Panc1 (cell line): ENCODE results near the gene FABP7. TPM values are rescaled to one million over a fixed set of nuclear protein-coding genes. Genes with fewer than 3 reads are reported as not detected.

Experiments used
- ATAC-seq: fragments of 200-7000 bp; cut with Tn5 transposase; 2 replicates; pipeline ENCODE4 v1.9.1; 2020; ENCODE audit warnings: mild to moderate bottlenecking, moderate library complexity
- BruUV-seq: library from RNA; stranded (reverse); fragments of 400-500 nt; replicated peaks from 2 replicates; lab custom pipeline; 2021; lab: Mats Ljungman, UMichigan
- CTCF ChIA-PET: fragments of 300-600 bp; sonication (Branson Sonifier 250); formaldehyde crosslinking; loops from one replicate; lab custom pipeline; 2022; ENCODE audit warnings: antibody characterized with exemption; lab: Charles Lee
- POLR2A ChIA-PET: fragments of 300-600 bp; sonication (Branson Sonifier 250); formaldehyde crosslinking; loops from one replicate; lab custom pipeline; 2022; ENCODE audit warnings: antibody characterized with exemption; lab: Charles Lee
- DNase-seq: peaks from one replicate; pipeline ENCODE4 v3.0.0-alpha.2; 2010; ENCODE audit warnings: low read depth, low spot score
- H3K27ac ChIP-seq: 2 replicates; pipeline ENCODE4 v1.5.1; 2011; ENCODE audit warnings: mild to moderate bottlenecking, low read length, inconsistent platforms
- H3K27me3 ChIP-seq: fragments of 200-500 bp; sonication (Bioruptor generic); 2 replicates; pipeline ENCODE4 v1.6.0; 2014; ENCODE audit warnings: low read length, inconsistent platforms; ENCODE audit not compliant: control insufficient read depth, insufficient read depth
- H3K36me3 ChIP-seq: fragments of 200-500 bp; sonication (Bioruptor generic); 2 replicates; pipeline ENCODE4 v1.5.1; 2014; ENCODE audit warnings: inconsistent platforms, mild to moderate bottlenecking, low read length, moderate library complexity; ENCODE audit not compliant: control insufficient read depth, insufficient read depth
- H3K4me1 ChIP-seq: 2 replicates; pipeline ENCODE4 v1.5.1; 2011; ENCODE audit warnings: inconsistent platforms, mild to moderate bottlenecking, low read length, moderate library complexity; ENCODE audit not compliant: control insufficient read depth, insufficient read depth
- H3K4me3 ChIP-seq, 2 experiments: 2 replicates each; pipeline ENCODE4 v1.5.1; 2011 to 2012; ENCODE audit warnings: low read depth in 2 of 2, low read length in 2 of 2, mild to moderate bottlenecking in 2 of 2, inconsistent platforms in 1 of 2, moderate library complexity in 1 of 2
- H3K9me3 ChIP-seq: fragments of 200-500 bp; sonication (Bioruptor generic); 2 replicates; pipeline ENCODE4 v1.5.1; 2014; ENCODE audit warnings: low read depth, mild to moderate bottlenecking, inconsistent platforms, low read length, moderate library complexity; ENCODE audit not compliant: control insufficient read depth, insufficient read depth
- POLR2AphosphoS5 ChIP-seq: IDR thresholded peaks from 2 replicates; pipeline ENCODE4 v1.6.1; 2012; ENCODE audit warnings: mild to moderate bottlenecking, low read depth, low read length, moderate library complexity
- SIN3A ChIP-seq: IDR thresholded peaks from 2 replicates; pipeline ENCODE4 v1.6.1; 2012; ENCODE audit warnings: low read depth, mild to moderate bottlenecking, low read length, moderate library complexity, borderline replicate concordance; ENCODE audit not compliant: insufficient read depth
- TCF7L2 ChIP-seq: IDR thresholded peaks from 2 replicates; pipeline ENCODE4 v1.6.1; 2011; ENCODE audit warnings: mild to moderate bottlenecking, low read depth, low read length, inconsistent platforms
- in situ Hi-C: cut with HindIII; loops from 2 replicates; pipeline ENCODE4 v1.10.0; 2016; ENCODE audit warnings: low sequenced_read_pairs, low pct_unique_long_range_greater_than_20kb
- intact Hi-C: fragments of 100-400 bp; cut with micrococcal nuclease; formaldehyde crosslinking; loops from one replicate; pipeline ENCODE4 v1.10.0; 2022; ENCODE audit not compliant: unreplicated experiment
- total RNA-seq: library from RNA; stranded (reverse); gene quantifications from one replicate; pipeline ENCODE4 v1.2.1, GENCODE V29; 2021; ENCODE audit not compliant: unreplicated experiment
- TF ChIP-seq, protein P1 (sequence below): fragments of 450-650 bp; IDR thresholded peaks from 2 replicates; pipeline ENCODE4 v1.5.1; 2017; ENCODE audit warnings: mild to moderate bottlenecking
- TF ChIP-seq, protein P2 (sequence below), 2 experiments: IDR thresholded peaks; 2 replicates each; pipeline ENCODE4 v1.6.1; 2011 to 2012; ENCODE audit warnings: low read depth in 2 of 2, control low read depth in 1 of 2, low read length in 1 of 2, mild to moderate bottlenecking in 1 of 2, moderate library complexity in 1 of 2; ENCODE audit not compliant: insufficient read depth in 1 of 2

Gene FABP7
- total RNA-seq, 1 experiment from 2014 or later, result not detected

- ATAC-seq, result no peak
Measured at GRCh38 chr6:122799140-122799745, 19.7 kb downstream of the FABP7 start.

DNA sequence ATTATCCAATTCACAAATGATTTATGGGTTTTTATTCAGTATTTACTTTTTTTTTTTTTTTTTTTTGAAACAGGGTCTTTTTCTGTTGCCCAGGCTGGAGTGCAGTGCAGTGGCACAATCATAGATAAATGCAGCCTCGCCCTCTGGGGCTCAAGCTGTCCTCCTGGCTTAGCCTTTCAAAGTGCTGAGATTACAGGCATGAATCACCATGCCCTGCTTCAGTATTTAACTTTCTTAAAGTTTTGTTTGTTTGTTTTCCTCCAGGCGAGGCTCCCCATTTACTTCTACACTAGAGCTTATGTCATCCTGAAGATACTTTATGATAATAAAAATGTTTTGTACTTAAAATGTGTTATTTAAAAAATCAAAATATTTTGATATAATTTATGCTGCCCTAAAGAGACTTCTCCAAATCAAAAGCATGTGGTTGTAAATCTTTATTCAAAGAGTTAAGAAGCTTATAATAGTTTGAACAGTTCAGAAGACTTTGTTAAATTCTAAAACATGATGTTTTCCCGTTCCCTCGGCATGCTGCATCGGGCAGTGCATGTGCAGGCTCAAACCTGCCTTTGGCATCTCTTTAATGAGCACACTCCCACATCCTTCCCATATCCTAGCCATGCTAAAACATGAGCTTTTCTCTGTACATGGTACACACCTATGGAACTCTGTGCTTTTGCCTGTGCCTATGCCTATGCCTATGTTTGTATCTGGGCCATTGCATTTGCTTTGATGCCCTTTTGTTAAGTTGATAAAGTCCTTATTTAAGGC, 20.6 kb downstream of the FABP7 start:
- H3K36me3 ChIP-seq, result no peaks in the 10 kb centered on the region
- in situ Hi-C loops (no loop called here), intact Hi-C loops (no loop called here)
- ATAC-seq (peak; percentile 35; the same call in 1 of the 2 replicates), DNase-seq (no peak)
- no peak overlapping the region for H3K4me3 ChIP-seq
- TF ChIP-seq TCF7L2, result no peak
- TF ChIP-seq POLR2AphosphoS5, result no peak
- TF ChIP-seq, protein P1, sequence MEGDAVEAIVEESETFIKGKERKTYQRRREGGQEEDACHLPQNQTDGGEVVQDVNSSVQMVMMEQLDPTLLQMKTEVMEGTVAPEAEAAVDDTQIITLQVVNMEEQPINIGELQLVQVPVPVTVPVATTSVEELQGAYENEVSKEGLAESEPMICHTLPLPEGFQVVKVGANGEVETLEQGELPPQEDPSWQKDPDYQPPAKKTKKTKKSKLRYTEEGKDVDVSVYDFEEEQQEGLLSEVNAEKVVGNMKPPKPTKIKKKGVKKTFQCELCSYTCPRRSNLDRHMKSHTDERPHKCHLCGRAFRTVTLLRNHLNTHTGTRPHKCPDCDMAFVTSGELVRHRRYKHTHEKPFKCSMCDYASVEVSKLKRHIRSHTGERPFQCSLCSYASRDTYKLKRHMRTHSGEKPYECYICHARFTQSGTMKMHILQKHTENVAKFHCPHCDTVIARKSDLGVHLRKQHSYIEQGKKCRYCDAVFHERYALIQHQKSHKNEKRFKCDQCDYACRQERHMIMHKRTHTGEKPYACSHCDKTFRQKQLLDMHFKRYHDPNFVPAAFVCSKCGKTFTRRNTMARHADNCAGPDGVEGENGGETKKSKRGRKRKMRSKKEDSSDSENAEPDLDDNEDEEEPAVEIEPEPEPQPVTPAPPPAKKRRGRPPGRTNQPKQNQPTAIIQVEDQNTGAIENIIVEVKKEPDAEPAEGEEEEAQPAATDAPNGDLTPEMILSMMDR, result no peak
- TF ChIP-seq, protein P2, sequence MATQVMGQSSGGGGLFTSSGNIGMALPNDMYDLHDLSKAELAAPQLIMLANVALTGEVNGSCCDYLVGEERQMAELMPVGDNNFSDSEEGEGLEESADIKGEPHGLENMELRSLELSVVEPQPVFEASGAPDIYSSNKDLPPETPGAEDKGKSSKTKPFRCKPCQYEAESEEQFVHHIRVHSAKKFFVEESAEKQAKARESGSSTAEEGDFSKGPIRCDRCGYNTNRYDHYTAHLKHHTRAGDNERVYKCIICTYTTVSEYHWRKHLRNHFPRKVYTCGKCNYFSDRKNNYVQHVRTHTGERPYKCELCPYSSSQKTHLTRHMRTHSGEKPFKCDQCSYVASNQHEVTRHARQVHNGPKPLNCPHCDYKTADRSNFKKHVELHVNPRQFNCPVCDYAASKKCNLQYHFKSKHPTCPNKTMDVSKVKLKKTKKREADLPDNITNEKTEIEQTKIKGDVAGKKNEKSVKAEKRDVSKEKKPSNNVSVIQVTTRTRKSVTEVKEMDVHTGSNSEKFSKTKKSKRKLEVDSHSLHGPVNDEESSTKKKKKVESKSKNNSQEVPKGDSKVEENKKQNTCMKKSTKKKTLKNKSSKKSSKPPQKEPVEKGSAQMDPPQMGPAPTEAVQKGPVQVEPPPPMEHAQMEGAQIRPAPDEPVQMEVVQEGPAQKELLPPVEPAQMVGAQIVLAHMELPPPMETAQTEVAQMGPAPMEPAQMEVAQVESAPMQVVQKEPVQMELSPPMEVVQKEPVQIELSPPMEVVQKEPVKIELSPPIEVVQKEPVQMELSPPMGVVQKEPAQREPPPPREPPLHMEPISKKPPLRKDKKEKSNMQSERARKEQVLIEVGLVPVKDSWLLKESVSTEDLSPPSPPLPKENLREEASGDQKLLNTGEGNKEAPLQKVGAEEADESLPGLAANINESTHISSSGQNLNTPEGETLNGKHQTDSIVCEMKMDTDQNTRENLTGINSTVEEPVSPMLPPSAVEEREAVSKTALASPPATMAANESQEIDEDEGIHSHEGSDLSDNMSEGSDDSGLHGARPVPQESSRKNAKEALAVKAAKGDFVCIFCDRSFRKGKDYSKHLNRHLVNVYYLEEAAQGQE (IDR thresholded peaks at IDR 0.05; ENCODE audit: insufficient read depth in 1 of 2, low read depth in 2 of 2, low read length in 1 of 2), result no peak
- TF ChIP-seq SIN3A, result no peak
- no peak overlapping the region for H3K27ac ChIP-seq
- ChIA-PET CTCF (no interaction called here), POLR2A (no interaction called here)
- no TSS peak for BruUV-seq
- H3K9me3 ChIP-seq, result no peaks in the 10 kb centered on the region
- no peaks in the 10 kb centered on the region for H3K4me1 ChIP-seq
- no peaks in the 10 kb centered on the region for H3K27me3 ChIP-seq

More at GRCh38 chr6:122799140-122799745, 19.7 kb downstream of the FABP7 start:
- no TSS peak for BruUV-seq
- Histone ChIP-seq H3K36me3 (no peaks in the 10 kb centered on the region), H3K27me3 (no peaks in the 10 kb centered on the region), H3K4me3 (no peak overlapping the region), H3K27ac (no peak overlapping the region), H3K9me3 (no peaks in the 10 kb centered on the region), H3K4me1 (no peaks in the 10 kb centered on the region)
- in situ Hi-C loops, result no loop called here
- TF ChIP-seq SIN3A (no peak), POLR2AphosphoS5 (no peak)
- TF ChIP-seq, protein P2 (IDR thresholded peaks at IDR 0.05; ENCODE audit: insufficient read depth in 1 of 2, low read depth in 2 of 2, low read length in 1 of 2), result no peak
- TF ChIP-seq, protein P1, result no peak
- CTCF ChIA-PET, result interaction anchor here (1.0 kb wide), 1 partner anchor 10 kb away, joined by 5 read pairs; the partner anchor contains the start of gene SMPDL3A
- intact Hi-C loops, result no loop called here
- no peak for DNase-seq
- POLR2A ChIA-PET, result no interaction called here
